Occipital lobe (tissue), 2 donors: ENCODE measurements around the gene NMU. TPM values are rescaled to one million over a fixed set of nuclear protein-coding genes. Genes with fewer than 3 reads are reported as not detected.
"Not testable (repeated sequence)": the region's sequence is repeated elsewhere in the genome, so short reads cannot be mapped to it uniquely, and the experiment has no call there.

ENCODE experiments used
- DNase-seq: peaks from one replicate; lab custom pipeline; 2025; lab: John Stamatoyannopoulos, UW
- total RNA-seq: library from RNA; depleted of rRNA; stranded (reverse); fragments of >200 nt; gene quantifications from one replicate; pipeline ENCODE4 v1.2.3, GENCODE V29; 2014

The NMU gene
- total RNA-seq, 1 donor from 2014 or later: 1.9 TPM

DNA sequence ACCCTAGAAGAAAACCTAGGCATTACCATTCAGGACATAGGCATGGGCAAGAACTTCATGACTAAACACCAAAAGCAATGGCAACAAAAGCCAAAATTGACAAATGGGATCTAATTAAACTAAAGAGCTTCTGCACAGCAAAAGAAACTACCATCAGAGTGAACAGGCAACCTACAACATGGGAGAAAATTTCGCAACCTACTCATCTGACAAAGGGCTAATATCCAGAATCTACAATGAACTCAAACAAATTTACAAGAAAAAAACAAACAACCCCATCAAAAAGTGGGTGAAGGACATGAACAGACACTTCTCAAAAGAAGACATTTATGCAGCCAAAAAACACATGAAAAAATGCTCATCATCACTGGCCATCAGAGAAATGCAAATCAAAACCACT lies 12.0 kb downstream of the NMU start:
- not testable (repeated sequence) for DNase-seq

DNA sequence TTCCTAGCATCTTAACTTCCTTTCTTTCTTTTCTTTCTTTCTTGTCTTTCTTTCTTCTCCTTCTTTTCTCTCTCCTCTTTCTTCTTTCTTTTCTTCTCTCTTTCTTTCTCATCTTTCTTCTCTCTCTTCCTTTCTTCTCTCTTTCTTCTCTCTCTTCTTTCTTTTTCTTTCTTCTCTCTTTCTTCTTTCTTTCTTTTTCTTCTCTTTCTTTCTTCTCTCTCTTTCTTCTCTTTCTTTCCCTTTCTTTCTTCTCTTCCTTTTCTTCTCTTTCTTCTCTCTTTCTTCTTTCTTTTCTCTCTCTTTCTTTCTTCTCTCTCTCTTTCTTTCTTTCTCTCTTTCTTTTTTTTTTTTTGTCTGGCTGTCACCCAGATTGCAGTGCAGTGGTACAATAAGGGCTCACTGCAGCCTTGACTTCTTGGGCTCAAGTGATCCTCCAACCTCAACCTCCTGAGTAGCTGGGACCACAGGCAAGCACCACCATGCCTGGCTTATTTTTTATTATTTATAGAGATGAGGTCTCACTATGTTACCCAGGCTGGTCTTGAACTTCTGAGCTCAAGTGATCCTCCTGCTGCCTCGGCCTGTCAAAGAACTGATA lies 17.5 kb downstream of the NMU start:
- DNase-seq: no peak

DNA sequence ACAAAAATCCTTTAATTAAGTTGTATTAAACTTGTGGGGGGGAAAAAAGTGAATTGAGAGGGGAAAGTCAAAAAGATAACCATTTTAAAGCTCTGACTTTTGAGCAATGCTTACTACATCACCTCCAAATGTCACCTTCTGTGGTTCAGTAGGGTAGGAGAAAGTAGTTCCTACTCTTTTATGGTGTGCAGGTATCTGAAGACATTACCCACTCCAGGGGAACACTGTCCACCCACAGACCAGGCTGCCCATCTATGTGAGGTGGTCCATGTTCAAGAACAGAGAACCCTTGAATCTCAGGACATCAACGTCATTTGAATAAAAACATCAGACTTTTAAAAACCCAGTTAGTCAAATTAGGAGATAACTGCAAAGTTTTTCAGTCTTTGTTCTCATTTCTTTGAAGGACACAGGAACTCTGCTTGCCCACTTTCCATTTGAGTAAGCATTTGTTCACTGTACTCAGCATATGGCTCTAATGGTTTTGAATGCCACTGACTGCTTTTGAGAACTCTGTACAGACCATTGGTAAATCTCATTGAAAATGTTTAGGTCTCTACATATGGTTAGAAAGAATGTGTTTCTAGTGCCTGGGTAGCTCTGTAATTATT lies 18.4 kb downstream of the NMU start:
- no peak for DNase-seq

DNA sequence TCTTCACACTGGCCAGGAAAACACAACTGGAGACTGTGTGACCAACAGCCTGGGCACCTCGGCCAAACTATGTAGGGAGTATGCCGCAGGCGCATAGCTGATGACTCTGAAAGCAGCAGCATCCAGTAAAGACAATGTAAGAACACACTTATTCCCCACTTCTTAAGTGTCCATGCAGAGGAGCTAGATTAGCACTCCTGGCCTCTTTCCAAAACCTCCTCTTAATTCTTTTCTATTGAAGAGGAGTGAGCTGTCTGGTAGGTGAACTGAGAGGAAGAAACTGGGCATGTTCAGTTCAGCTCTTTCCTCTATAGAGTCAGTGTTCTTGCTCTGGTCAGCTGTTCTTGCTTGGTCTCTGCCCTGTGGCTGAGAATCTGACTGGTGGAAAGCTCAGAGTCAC lies 21.1 kb downstream of the NMU start:
- no peak for DNase-seq

DNA sequence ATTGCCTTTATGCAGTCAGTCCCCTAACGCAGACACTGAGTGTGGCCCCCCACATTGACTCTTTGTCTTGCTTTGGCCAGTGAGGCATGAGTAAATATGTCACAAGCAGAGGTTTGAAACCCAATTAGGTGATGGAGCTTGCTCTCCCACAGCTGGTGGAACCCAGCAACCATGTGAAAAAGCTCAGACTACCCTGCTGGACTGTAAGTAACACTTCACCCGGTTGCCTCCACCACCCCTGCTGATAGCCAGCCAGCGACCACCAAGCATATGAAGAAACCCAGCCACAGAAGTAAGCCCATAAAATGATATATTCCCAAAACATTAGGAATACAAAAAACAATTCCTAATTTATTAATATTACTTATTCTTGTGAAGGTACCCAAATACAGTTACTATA lies 22.5 kb downstream of the NMU start:
- DNase-seq: no peak

DNA sequence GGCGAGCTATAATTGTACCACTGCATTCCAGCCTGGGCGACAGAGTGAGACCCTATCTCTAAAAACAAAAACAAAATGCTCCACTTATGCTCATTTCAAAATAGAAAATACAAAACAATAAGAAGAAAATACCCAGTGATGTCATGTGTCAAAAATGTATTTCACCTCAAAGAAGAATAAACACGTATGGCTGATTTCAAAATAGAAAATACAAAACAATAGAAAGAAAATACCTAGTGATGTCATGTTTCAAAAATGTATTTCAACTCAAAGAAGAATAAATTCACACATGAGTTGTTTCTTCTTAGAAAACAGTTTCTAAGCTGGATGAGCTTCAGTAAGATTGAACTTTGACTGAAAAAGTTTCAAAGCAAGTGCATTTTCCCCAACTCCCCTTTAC lies 23.8 kb downstream of the NMU start:
- DNase-seq: no peak

DNA sequence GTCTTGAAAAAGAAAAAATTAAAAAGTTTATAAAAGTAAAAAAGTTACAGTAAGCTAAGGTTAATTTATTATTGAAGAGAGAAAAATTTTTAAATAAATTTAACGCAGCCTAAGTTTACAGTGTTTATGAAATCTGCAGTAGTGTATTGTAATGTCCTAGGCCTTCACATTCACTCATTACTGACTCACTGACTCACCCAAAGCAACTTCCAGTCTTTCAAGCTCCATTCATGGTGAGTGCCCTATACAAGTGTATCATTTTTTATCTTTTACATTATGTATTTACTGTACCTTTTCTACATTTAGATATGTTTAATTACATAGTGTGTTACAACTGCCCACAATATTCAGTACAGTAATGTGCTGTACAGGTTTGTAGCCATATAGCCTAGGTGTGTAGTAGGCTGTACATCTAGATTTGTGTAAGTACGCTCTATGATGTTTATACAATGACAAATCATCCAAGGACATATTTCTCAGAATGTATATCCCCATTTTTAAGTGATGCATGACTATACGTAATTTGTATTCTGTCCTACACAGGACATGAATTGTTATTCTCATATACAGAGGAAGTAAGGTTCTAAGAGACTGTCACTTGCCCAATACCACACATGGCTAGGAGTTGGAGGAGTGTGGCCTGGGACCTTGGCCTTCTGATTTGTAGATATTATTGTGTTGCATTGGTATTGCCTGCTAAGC lies 24.6 kb downstream of the NMU start:
- no peak for DNase-seq

DNA sequence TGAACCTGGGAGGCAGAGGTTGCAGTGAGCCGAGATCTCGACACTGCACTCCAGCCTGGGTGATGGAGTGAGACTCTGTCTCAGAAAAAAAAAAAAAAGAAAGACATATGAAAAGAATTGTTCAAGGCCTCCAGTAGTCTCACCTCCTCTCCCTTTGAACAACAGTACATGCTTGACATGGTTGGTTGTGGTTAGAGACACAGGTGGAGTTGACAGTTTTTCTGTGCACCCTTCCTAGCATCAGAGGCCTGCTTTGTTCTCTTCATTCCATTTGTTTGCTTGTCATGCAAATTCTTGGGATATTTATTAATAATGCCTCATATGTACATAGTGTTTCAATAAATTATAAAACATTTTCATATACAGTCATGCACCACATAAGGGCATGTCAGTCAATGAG lies 25.7 kb downstream of the NMU start:
- no peak for DNase-seq

DNA sequence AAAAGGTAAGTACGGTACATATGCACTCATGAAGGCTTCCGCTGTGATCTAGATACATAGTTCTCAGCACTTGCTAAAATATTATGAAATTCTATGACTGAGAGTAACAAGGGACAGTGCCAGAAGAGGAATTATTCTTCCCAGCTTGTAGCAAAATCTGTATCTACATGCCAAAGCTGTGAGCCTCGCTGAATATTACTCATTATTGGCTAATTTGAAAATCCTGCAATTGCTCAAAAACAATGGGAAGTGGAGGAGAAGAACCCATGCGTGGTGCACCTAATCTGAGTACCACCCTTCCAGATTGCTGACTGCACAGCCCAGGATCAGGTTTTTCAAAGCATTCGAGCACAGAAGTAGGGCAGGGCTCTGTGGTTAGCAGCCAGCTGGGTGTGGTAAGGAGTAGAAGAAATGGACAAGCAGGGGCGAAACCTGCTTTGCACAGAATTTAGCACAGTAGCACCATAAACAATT lies 26.7 kb downstream of the NMU start:
- no peak for DNase-seq

DNA sequence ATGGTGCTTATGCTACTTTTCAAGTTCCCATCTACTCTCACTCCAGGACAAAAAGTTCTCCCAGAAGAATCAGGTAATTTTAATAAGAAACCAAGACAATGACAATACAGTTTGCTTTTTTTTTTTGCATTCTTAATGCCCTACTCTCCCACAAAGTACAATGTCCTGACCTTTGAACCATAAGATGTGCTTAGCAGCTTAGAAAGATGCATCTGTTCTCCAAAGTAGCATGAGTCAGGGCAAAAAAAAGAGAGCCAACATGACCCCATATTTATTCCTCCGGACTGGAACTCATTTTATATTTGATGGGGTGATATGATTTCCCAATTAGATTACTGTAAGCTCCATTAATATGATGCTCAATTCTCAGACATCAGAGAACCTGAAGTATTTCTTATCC lies 27.5 kb downstream of the NMU start:
- DNase-seq: no peak

DNA sequence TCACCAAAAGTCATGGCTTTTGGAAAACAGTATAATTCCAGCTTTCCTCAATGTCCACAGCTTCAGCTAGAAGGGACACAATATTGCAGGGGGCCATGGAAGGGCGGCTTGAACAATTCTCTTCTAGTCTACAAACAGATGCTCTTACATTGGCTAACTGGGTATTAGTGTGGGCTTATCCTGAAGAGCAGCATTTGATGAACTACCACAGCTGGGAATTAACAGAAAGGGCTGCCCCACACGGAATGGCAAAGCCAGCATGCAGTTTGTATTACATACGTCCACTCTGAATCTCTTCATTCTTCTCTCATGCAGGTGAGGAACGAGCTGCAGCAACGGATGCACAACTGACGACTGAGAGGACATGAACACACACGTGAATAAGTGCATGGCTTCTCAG lies 31.1 kb downstream of the NMU start:
- DNase-seq: no peak

DNA sequence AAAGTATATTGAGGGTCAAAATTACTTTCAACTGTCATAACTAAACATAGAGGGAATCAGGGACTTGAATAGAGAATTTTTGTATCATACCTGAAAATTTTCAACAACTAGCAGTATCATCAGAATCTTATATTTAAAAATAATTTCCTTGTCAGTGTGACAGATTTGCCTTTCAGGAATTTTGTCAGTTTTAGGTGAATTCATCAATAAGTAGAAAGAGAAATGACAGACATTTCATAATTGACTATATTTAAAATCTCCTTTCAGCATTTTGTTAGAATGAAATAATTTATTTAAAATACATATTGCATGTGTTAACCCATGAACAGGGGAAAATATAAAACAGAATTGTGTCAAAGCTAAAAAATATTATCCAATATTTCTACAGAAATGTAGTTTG lies 35.5 kb downstream of the NMU start:
- no peak for DNase-seq

DNA sequence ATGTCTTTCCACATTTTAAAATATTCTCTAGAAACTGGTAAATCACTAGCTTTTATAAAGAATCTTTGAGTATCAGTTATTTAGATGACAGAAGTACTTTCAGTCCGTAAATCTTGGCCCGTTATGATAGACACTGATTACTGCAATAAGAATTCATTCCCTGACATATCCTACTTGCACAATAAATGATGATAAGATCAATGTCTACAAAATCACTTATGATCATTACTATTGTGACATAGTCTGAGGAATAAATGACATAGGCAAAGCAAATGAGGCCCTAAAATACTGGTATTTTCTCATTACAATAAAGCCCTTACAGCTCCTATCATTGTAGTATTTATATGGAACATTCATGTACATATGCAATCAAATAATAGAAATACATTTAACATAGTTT lies 37.5 kb downstream of the NMU start:
- no peak for DNase-seq

DNA sequence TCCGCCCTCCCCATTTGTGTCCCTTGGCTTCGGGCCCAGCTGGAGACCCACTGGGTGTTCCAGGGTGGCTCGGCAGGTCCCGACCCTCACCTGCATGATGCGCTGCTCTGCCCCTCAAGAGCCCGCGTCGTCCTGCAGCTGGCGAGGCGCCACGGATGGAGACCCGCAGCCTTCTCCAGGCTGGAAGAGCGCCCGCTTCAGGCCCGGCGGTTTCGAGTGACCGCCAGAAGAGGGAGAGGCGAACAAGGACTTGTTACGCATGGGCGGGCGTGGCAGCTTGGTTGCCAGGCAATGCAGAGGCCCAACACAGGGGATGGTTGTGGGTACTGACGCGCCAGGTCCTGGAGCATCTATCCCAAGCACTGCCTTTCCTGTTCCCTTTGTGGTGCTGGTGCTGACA lies 44.1 kb downstream of the NMU start, which contains the start of gene PDCL2:
Gene PDCL2, minus strand, starts transcription at position 232 of the 400 bp plus-strand sequence. Its CDS starts 136 bp downstream, at position 96.
- no peak for DNase-seq

DNA sequence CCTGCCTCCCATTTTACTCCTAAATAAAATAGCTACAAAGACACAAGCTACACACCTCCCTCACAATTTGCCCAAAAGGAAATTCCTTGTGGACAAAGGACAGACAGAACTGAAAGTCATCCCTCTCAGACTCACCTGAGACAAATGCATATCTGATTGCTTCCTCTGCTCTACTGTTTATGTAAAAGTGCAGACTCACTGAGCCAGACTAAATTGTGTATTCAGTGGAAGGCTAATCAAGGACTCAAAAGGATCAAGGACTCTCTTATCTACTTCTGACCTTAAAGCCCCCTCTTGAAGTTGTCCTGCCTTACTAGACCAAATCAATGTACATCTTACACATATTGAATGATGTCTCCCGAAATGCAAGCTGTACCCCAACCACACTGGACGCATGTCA lies 47.9 kb downstream of the NMU start:
- DNase-seq: no peak

DNA sequence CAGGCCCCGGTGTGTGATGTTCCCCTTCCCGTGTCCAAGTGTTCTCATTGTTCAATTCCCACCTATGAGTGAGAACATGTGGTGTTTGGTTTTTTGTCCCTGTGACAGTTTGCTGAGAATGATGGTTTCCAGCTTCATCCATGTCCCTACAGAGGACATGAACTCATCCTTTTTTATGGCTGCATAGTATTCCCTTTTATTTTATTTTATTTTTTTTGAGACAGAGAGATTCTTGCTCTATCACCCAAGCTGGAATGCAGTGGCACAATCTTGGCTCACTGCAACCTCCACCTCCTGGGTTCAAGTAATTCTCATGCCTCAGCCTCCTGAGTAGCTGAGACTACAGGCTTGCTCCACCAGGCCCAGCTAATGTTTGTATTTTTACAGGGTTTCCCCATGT lies 53.3 kb downstream of the NMU start:
- DNase-seq: not testable (repeated sequence)

DNA sequence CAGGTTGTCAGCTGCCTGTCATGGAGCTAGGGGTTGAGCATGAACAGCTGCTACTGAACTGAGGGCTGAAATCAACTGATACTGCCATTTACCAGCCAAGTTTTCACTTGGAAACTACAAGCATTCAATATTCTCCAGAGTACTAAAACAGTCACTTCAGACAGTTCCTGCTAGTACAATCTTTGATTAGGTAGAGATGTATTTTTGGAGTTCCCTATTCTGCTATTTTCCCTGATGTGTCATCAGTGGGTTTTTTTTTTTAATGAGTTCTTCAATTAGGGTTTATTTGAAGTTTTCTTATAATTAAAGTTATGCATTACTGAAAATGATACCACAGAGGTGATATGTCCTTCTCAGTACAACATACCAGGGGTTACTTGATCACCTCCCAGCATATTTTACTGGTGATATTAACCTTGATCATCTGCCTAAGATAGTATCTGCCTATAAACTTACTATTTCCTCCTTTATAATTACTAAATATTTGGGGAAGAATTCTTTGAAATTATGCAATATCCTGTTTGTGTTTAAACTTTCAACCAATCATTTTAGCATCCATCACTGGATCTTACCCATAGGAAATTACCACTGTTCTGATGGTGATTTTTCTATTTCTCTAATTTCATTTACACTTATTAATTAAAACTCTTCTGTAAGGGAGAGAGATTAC lies 57.6 kb downstream of the NMU start:
- DNase-seq: no peak

DNA sequence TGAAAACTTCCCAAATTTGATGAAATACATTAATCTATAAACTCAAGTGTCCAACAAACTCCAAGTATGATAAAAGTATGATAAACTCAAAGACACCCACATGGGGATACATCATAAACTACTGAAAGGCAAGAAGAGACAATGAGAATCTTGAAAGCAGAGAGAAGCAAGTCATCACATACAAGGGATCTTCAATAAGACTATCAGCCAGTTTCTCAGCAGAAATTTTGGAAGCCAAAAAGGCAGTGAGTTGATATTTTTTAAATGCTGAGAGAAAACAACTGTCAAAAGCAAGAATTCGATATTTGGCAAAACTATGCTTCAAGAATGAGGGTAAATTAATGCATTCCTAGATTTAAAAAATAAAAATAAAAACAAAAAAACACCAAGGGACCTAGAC lies 60.6 kb downstream of the NMU start:
- no peak for DNase-seq

DNA sequence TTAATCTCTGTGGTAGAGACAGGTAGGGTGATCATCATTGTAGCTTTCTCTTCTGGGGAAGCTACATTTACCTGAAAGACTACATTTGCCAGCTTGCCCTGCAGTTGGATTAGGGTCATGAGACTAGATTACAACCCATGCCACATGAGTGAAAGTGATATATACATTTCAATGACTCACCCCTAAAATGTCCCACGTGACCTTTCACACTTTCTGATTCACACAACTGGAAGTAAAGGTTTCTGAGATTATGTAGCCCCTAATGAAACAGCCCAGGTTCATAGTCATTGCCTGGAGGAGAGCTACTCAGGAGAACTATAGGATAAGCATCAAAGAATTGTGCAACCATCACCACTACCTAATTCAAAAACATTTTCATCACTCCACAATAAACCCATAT lies 61.8 kb downstream of the NMU start:
- DNase-seq: no peak

DNA sequence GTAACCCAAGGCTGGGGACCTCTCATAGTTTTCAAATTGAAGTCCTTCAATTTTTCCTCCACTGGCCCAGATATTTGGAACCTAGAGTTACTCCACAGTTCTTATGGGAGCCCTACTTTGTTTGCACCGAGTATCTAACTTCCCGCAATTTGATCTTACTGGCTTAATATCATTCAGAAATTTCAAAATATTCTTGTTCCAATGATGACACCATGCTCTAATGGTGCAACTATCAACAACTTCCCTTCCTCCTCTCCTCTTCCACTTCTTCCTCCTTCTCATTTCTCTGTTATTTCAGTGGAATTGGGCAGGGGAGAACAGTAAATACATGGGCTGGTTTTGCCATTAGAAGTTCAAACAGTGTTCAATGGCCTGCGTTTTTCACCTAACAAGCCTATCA lies 64.3 kb downstream of the NMU start:
- no peak for DNase-seq

DNA sequence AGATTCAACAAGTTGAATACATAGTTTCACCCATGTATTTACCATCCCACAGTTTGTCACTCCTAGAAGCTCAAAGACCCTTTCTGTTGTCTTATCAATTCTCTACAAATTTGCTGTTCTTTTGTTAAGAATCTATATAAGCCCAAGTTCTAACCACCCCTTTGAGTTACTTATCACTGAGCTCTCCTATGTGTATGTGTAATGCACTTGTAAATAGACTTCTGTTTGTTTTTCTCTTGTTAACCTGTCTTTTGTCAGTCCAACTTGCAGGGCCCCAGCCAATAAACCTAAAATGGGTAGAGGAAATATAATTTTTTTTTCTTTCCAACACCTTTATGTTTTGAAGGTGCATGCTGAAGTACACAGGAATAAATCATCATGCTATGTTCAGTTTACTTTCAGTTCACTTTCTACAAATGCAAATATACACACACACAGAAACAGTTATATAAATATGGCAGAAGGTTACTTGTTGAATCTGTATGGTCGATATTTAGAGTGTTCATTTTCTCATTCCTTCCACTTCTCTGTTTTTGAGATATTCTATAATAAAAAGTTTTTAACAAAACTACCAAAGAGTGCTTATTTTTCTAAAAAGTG lies 67.1 kb downstream of the NMU start:
- no peak for DNase-seq

DNA sequence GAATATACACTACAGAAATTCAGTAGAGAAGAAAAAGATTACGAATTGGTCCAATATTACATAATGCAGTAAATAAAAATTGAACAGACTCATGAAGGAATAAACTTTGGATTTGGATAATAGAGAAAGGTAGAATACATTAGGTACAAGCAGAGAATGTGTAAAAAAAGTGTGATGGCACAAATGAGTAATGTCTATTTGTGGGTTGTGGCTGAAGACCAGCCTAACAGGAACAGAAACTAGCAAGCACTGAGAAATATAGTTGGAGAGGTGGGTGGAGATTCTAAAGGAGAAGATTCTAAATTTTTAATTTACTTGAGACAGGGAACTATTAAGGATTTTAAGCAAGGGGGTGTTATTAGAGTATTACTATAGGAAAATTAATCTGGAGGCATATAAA lies 74.2 kb downstream of the NMU start:
- no peak for DNase-seq
